ENCODE data around the gene LRRC3C.

DNA sequence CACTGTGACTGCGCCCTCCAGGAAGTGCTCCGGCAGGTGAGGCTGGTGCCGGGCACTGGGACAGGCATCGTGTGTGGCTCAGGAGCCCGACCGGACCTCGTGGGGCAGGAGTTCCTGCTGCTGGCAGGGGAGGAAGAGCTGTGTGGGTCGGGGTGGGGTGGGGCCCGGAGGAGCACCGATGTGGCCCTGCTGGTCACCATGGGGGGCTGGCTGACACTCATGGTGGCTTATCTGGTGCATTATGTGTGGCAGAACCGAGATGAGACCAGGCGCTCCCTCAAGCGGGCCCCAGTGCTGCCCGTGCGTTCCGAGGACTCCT, 16.8 kb downstream of the LRRC3C start:
- TF ChIP-seq, protein P1, sequence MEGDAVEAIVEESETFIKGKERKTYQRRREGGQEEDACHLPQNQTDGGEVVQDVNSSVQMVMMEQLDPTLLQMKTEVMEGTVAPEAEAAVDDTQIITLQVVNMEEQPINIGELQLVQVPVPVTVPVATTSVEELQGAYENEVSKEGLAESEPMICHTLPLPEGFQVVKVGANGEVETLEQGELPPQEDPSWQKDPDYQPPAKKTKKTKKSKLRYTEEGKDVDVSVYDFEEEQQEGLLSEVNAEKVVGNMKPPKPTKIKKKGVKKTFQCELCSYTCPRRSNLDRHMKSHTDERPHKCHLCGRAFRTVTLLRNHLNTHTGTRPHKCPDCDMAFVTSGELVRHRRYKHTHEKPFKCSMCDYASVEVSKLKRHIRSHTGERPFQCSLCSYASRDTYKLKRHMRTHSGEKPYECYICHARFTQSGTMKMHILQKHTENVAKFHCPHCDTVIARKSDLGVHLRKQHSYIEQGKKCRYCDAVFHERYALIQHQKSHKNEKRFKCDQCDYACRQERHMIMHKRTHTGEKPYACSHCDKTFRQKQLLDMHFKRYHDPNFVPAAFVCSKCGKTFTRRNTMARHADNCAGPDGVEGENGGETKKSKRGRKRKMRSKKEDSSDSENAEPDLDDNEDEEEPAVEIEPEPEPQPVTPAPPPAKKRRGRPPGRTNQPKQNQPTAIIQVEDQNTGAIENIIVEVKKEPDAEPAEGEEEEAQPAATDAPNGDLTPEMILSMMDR (IDR thresholded peaks at IDR 0.05): no peak
- no peak for TF ChIP-seq POLR2A (IDR thresholded peaks at IDR 0.05)
- TF ChIP-seq EP300 (IDR thresholded peaks at IDR 0.05): no peak
